Activated CD8-positive, alpha-beta memory T cell treated with anti-CD3 and anti-CD28 coated beads for 1 hour (primary cell): Measurements from ENCODE around the gene RNF10.
"Not testable (repeated sequence)": the region's sequence is repeated elsewhere in the genome, so short reads cannot be mapped to it uniquely, and the experiment has no call there.

Experiments
- DNase-seq, 2 donors: peaks; one replicate each; pipeline ENCODE4 v3.0.0-alpha.2; 2020; ENCODE audit warnings: low read depth in 1 of 2; ENCODE audit errors: extremely low read depth in 1 of 2

Gene RNF10

DNA sequence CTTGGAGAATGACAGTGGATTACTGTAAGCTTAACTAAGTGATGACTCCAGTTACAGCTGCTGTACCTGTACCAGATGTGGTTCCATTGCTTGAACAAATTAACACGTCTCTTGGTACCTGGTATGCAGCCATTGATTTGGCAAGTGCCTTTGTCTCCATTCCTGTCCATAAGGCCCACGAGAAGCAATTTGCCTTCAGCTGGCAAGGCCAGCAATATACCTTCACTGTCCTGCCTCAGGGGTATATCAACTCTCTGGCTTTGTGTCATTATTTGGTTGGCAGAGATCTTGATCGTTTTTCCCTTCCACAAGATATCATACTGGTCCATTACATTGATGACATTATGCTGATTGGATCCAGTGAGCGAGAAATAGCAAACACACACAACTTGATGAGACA lies 76.4 kb downstream of the RNF10 start:
- no peak for DNase-seq

DNA sequence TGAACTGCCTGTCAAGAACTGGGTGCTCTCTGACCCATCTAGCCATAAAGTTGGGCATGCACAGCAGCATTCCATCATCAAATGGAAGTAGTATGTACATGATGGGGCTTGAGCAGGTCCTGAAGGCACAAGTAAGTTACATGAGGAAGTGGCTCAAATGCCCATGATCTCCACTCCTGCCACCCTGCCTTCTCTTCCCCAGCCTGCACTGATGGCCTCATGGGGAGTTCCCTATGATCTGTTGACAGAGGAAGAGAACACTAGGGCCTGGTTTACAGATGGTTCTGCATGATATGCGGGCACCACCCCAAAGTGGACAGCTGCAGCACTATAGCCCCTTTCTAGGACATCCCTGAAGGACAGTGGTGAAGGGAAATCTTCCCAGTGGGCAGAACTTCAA lies 77.4 kb downstream of the RNF10 start:
- DNase-seq = not testable (repeated sequence)

DNA sequence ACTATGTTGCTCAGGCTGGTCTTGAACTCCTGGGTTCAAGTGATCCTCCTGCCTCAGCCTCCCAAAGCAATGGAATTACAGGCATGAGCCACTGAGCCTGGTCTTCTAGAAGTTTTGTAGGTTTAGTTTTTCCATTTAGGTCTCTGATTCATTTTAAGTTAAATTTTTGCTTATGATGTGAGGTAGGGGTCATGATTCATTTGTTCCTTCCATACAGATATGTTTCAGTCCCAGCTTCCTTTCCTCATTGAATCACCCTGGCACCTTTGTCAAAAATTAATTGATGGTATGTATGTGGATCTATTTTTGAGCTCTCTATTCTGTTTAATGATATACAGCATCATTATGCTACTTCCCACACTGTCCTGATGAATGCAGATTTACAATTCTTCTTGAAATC lies 80.7 kb downstream of the RNF10 start:
- no peak for DNase-seq

DNA sequence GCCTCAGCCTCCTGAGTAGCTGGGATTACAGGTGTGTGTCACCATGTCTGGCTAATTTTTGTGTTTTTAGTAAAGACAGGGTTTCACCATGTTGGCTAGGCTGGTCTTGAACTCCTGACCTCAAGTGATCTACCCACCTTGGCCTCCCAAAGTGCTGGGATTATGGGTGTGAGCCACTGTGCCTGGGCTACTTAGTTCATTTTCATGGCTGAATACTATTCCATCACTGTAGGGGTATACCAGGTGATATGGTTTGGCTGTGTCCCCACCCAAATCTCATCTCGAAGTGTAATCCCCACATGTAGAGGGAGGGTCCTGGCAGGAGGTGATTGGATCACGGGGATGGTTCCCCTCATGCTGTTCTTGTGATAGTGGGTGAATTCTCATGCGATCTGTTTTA lies 83.0 kb downstream of the RNF10 start:
- not testable (repeated sequence) for DNase-seq

DNA sequence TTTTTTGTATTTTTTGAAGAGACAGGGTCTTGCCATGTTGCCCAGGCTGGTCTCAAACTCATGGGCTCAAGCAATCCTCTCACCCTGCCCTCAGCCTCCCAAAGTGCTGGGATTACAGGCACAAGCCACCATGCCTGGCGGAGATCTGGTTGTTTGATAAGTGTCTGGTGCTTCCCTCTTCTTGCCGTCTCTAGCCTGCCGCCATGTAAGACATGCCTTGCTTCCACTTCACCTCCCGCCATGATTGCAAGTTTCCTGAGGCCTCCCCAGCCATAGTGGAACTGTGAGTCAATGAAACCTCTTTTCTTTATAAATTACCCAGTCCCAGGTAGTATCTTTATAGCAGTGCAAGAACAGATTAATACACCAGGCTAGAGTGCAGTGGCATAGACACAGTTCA lies 83.6 kb downstream of the RNF10 start:
- DNase-seq = not testable (repeated sequence)

DNA sequence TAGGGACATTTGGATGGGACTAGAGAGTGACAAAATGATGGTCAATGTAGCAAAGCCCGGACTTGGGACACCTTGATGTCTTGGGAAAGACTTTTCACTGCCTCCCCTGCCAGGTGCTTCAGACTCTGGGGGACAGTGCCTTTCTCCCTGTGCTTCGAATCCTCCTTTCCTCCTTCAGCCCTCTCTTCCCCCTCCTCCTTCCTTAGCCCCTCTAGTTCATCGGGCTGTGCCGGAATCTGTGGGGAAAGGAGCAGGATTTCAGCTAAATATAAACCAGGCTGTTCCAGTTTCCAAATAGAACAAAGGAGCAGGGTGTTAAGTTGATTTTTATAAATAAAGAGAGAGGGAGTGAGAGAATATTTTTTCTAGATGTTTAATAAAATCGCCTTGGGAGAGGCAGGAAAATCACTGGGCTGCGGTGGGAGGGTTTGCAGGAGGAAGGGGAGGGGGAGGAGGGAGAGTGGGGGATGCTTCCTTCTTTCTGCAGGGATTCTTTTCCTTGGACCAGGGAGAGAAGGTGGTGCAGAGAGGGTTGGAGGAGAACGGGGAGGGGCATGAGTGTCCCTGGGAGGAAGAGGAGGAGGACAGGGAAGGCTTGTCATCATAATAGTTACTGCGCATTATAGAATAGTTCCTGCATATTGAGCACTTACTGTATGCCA lies 84.9 kb downstream of the RNF10 start:
- no peak for DNase-seq

DNA sequence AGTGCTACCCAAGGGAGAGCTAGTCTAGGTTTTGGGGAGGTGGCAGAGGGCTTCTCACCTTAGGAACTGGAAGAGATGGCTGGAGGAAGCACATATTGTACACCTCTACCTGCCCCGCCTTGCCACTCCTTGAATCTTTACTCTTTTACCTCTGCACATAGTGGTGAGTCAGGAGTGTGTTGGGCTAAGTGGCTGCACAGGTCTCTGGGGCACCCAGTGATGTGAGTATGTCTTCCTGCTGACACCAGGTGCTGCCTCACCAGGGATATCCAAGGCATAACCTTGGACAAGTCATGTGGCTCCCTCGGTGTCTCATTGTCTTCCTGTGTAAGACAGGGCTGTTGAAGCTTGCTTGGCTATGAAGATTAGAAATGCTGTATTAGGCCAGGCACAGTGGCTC lies 86.5 kb downstream of the RNF10 start:
- no peak for DNase-seq

DNA sequence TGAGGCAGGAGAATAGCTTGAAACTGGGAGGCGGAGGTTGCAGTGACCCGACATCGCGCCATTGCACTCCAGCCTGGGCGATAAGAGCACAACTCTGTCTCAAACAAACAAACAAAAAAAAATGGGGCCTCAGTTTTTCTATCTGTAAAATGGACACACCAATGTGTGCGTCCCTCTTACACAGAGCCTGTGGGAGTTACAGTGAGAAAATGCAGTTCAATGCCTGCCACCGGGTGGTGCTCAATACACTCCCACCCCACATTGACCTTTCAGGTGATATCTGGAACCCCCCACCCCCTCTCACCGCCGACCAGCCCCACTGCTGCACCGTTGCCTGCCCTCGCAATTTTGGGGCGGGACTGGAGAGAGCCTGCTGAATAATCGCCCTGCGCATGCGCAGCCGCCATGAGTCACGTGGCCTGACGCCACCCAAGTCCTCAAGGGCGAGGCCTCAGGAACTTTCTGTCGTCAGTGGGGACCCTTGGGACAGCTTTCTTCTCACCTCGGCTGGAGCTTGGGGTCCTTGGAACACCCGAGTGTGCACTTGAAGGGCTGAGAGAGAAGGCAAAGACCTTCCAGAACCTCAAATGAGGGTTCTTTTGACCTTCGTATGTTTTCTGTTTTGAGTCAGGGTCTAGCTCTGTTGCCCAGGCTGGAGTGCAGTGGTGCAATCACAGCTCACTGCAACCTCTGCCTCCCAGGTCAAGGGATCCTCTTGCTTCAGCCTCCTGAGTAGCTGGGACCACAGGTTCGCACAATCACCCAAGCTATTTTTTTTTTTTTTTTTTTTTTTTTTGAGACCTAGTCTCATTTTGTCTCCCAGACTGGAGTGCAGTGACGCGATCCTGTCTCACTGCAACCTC lies 91.6 kb downstream of the RNF10 start:
- no peak for DNase-seq
